ENCODE measurements around the gene MMP15. TPM values are rescaled to one million over a fixed set of nuclear protein-coding genes. Genes with fewer than 3 reads are reported as not detected.

The MMP15 gene
- total and polyA plus RNA-seq, 4 donors: 7.0 to 38.8 (median 21.4) TPM

DNA sequence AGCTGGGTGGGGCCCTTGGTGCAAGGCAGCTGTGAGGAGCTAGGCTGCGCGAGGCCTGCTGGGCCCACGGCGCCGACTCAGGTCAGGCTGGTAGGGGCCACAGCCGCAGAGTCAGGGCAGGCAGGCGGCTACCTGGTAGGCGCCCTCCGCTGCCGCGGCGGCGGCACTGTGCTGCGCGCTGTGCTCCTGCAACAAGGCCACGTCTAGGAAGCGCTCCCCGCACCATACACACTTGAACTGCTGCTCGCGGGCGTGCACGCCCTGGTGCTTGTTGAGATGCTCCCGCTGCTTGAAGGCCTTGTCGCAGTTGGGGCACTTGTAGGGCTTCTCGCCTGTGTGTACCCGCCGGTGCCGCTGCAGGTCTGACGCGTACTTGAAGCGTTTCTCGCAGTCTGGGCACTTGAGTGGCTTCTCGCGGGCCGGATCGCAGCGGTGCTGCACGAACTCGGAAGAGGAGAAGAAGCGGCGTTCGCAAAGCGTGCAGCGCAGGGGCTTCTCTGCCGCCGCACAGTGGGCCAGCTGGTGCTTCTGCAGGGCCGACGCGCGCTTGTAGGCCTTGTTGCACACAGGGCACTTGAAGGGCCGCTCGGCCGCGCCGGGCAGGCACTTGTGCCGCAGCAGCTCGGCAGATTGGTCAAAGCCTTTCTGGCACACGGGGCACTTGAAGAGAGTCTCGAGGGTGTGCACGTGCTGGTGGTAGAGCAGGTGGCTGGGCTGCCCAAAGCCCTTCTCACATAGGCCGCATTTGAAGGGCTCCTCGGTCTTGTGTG, 29.0 kb upstream of the MMP15 start (continued):
- TF ChIP-seq, protein P1, sequence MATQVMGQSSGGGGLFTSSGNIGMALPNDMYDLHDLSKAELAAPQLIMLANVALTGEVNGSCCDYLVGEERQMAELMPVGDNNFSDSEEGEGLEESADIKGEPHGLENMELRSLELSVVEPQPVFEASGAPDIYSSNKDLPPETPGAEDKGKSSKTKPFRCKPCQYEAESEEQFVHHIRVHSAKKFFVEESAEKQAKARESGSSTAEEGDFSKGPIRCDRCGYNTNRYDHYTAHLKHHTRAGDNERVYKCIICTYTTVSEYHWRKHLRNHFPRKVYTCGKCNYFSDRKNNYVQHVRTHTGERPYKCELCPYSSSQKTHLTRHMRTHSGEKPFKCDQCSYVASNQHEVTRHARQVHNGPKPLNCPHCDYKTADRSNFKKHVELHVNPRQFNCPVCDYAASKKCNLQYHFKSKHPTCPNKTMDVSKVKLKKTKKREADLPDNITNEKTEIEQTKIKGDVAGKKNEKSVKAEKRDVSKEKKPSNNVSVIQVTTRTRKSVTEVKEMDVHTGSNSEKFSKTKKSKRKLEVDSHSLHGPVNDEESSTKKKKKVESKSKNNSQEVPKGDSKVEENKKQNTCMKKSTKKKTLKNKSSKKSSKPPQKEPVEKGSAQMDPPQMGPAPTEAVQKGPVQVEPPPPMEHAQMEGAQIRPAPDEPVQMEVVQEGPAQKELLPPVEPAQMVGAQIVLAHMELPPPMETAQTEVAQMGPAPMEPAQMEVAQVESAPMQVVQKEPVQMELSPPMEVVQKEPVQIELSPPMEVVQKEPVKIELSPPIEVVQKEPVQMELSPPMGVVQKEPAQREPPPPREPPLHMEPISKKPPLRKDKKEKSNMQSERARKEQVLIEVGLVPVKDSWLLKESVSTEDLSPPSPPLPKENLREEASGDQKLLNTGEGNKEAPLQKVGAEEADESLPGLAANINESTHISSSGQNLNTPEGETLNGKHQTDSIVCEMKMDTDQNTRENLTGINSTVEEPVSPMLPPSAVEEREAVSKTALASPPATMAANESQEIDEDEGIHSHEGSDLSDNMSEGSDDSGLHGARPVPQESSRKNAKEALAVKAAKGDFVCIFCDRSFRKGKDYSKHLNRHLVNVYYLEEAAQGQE (IDR thresholded peaks at IDR 0.05): no peak
- TF ChIP-seq SP1 (IDR thresholded peaks at IDR 0.05): no peak
- TF ChIP-seq FOXA2 (IDR thresholded peaks at IDR 0.05): no peak
- TF ChIP-seq HNF4A (conservative IDR thresholded peaks at IDR 0.05): no peak
- TF ChIP-seq HNF4G (IDR thresholded peaks at IDR 0.05): no peak
- TF ChIP-seq JUND (IDR thresholded peaks at IDR 0.05): no peak

DNA sequence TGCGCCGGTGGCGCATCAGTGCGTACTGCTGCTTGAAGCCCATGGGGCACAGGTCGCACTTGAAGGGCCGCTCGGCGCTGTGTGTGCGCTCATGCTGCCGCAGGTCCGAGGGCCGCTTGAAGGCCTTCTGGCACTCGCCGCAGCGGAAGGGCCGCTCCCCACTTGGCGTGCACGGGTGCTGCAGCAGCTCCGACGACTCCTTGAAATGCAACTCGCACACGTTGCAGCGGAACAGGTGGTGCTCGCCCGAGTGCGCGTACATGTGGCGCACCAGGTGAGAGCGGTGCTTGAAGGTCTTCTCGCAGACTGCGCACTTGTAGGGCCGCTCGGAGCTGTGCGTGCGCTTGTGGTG, 28.4 kb upstream of the MMP15 start:
- peaks cover 4 to 25% (median 11%) of the 10 kb centered on the region in 4 donors for H3K36me3 ChIP-seq (ENCODE audit: control insufficient read depth in 4 of 4, insufficient read depth in 3 of 4, low read depth in 1 of 4, low read length in 3 of 4)
- H3K27me3 ChIP-seq (ENCODE audit: control insufficient read depth in 4 of 4, insufficient read depth in 4 of 4, low read length in 3 of 4): no peaks in the 10 kb centered on the region
- 98% methylated on average over 35 of the region's 35 CpGs for WGBS

More for the DNA sequence above, 28.4 kb upstream of the MMP15 start:
- Histone ChIP-seq H3K4me3 (ENCODE audit: low read depth in 1 of 3, low read length in 3 of 3) (no peak overlapping the region), H3K9me3 (ENCODE audit: control insufficient read depth in 4 of 4, low read length in 3 of 4) (no peaks in the 10 kb centered on the region), H3K9ac (ENCODE audit: low read depth in 1 of 2, low read length in 2 of 2) (no peak overlapping the region), H3K4me1 (ENCODE audit: control insufficient read depth in 4 of 4, insufficient read depth in 4 of 4, low read length in 3 of 4) (peaks cover 9 to 22% (median 14%) of the 10 kb centered on the region in 4 donors), H3K27ac (ENCODE audit: low read depth in 1 of 2, low read length in 2 of 2) (no peak overlapping the region)
- no peak for DNase-seq (ENCODE audit: low spot score)
- TF ChIP-seq YY1 (IDR thresholded peaks at IDR 0.05) (no peak), GABPA (IDR thresholded peaks at IDR 0.05 in 1 of 2, conservative IDR thresholded peaks at IDR 0.05 in 1 of 2) (no peak), HNF4A (conservative IDR thresholded peaks at IDR 0.05) (no peak), FOXA1 (IDR thresholded peaks at IDR 0.05) (no peak), SP1 (IDR thresholded peaks at IDR 0.05) (no peak), RXRA (IDR thresholded peaks at IDR 0.05) (no peak), EGR1 (IDR thresholded peaks at IDR 0.05; ENCODE audit: low read depth in 2 of 2) (no peak), RAD21 (IDR thresholded peaks at IDR 0.05) (no peak), FOXA2 (IDR thresholded peaks at IDR 0.05) (no peak), HNF4G (IDR thresholded peaks at IDR 0.05) (no peak), TAF1 (conservative IDR thresholded peaks at IDR 0.05) (no peak), NR2F2 (IDR thresholded peaks at IDR 0.05) (no peak)
- TF ChIP-seq, protein P1 (IDR thresholded peaks at IDR 0.05): no peak
- TF ChIP-seq, protein P2, sequence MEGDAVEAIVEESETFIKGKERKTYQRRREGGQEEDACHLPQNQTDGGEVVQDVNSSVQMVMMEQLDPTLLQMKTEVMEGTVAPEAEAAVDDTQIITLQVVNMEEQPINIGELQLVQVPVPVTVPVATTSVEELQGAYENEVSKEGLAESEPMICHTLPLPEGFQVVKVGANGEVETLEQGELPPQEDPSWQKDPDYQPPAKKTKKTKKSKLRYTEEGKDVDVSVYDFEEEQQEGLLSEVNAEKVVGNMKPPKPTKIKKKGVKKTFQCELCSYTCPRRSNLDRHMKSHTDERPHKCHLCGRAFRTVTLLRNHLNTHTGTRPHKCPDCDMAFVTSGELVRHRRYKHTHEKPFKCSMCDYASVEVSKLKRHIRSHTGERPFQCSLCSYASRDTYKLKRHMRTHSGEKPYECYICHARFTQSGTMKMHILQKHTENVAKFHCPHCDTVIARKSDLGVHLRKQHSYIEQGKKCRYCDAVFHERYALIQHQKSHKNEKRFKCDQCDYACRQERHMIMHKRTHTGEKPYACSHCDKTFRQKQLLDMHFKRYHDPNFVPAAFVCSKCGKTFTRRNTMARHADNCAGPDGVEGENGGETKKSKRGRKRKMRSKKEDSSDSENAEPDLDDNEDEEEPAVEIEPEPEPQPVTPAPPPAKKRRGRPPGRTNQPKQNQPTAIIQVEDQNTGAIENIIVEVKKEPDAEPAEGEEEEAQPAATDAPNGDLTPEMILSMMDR (IDR thresholded peaks at IDR 0.05; ENCODE audit: low read depth, low read length, missing input control): no peak
- TF ChIP-seq, protein P3, sequence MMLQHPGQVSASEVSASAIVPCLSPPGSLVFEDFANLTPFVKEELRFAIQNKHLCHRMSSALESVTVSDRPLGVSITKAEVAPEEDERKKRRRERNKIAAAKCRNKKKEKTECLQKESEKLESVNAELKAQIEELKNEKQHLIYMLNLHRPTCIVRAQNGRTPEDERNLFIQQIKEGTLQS (IDR thresholded peaks at IDR 0.05): no peak
- TF ChIP-seq, protein P4, sequence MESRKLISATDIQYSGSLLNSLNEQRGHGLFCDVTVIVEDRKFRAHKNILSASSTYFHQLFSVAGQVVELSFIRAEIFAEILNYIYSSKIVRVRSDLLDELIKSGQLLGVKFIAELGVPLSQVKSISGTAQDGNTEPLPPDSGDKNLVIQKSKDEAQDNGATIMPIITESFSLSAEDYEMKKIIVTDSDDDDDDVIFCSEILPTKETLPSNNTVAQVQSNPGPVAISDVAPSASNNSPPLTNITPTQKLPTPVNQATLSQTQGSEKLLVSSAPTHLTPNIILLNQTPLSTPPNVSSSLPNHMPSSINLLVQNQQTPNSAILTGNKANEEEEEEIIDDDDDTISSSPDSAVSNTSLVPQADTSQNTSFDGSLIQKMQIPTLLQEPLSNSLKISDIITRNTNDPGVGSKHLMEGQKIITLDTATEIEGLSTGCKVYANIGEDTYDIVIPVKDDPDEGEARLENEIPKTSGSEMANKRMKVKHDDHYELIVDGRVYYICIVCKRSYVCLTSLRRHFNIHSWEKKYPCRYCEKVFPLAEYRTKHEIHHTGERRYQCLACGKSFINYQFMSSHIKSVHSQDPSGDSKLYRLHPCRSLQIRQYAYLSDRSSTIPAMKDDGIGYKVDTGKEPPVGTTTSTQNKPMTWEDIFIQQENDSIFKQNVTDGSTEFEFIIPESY (IDR thresholded peaks at IDR 0.05): no peak
- TF ChIP-seq, protein P5, sequence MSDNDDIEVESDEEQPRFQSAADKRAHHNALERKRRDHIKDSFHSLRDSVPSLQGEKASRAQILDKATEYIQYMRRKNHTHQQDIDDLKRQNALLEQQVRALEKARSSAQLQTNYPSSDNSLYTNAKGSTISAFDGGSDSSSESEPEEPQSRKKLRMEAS (IDR thresholded peaks at IDR 0.05): no peak

Data from liver (tissue), 9 donors.